Measurements from ENCODE around the gene TRIM41.
"Not testable (repeated sequence)": the region's sequence is repeated elsewhere in the genome, so short reads cannot be mapped to it uniquely, and the experiment has no call there.

The TRIM41 gene

GRCh38 chr5:181193656-181194055 lies 29.4 kb upstream of the TRIM41 start:
- no peak for DNase-seq

- no peak for DNase-seq
These were observed 28.4 kb upstream of the TRIM41 start for GRCh38 chr5:181194489-181195248.

GRCh38 chr5:181195249-181195761 lies 27.8 kb upstream of the TRIM41 start:
- DNase-seq, result no peak

- no peak for DNase-seq
These were observed 25.6 kb upstream of the TRIM41 start for GRCh38 chr5:181197326-181197951.

- no peak for DNase-seq
These were observed 24.9 kb upstream of the TRIM41 start for GRCh38 chr5:181198106-181198685.

GRCh38 chr5:181198905-181199519 lies 24.1 kb upstream of the TRIM41 start:
- no peak for DNase-seq

GRCh38 chr5:181199881-181200638 lies 23.0 kb upstream of the TRIM41 start:
- DNase-seq, result no peak

GRCh38 chr5:181200816-181201215 lies 22.3 kb upstream of the TRIM41 start:
- DNase-seq, result no peak

GRCh38 chr5:181203093-181203711 lies 19.9 kb upstream of the TRIM41 start:
- no peak for DNase-seq

- DNase-seq, result no peak
These were observed 19.3 kb upstream of the TRIM41 start for GRCh38 chr5:181203777-181204112.

GRCh38 chr5:181204113-181204825 lies 18.8 kb upstream of the TRIM41 start:
- DNase-seq, result no peak

- DNase-seq, result no peak
These were observed 18.0 kb upstream of the TRIM41 start, which contains the start of gene TRIM7 for GRCh38 chr5:181204826-181205760. TSS of gene TRIM7 (minus strand) at chr5:181205196. CDS start at chr5:181205110, 86 bp downstream.

- no peak for DNase-seq
These were observed 17.1 kb upstream of the TRIM41 start for GRCh38 chr5:181205761-181206649.

- no peak for DNase-seq
These were observed 15.7 kb upstream of the TRIM41 start for GRCh38 chr5:181207214-181207959.

- DNase-seq, result no peak
These were observed 15.2 kb upstream of the TRIM41 start for GRCh38 chr5:181207960-181208253.

- not testable (repeated sequence) for DNase-seq
These were observed 14.1 kb upstream of the TRIM41 start for GRCh38 chr5:181209006-181209405.

GRCh38 chr5:181210148-181210547 lies 12.9 kb upstream of the TRIM41 start:
- DNase-seq, result not testable (repeated sequence)

- DNase-seq, result not testable (repeated sequence)
These were observed 12.4 kb upstream of the TRIM41 start for GRCh38 chr5:181210698-181211097.

GRCh38 chr5:181211208-181211607 lies 11.9 kb upstream of the TRIM41 start:
- no peak for DNase-seq
